Retina (tissue), 1 donor: ENCODE measurements around the gene GALNTL6.
A peak's percentile ranks its signal among the peaks of the same experiment; 100 is the strongest.
"Not testable (repeated sequence)": the region's sequence is repeated elsewhere in the genome, so short reads cannot be mapped to it uniquely, and the experiment has no call there.

Source experiments
- DNase-seq: peaks from one replicate; pipeline ENCODE4 v3.0.0-alpha.2; 2016

The GALNTL6 gene

GRCh38 chr4:172998527-172999469, 1185.6 kb downstream of the GALNTL6 start:
- no peak for DNase-seq

- no peak for DNase-seq
Measured at GRCh38 chr4:173001571-173001970, 1188.4 kb downstream of the GALNTL6 start.

GRCh38 chr4:173002830-173003561, 1189.8 kb downstream of the GALNTL6 start:
- no peak for DNase-seq

GRCh38 chr4:173005912-173006633, 1192.9 kb downstream of the GALNTL6 start:
- DNase-seq: no peak

- DNase-seq: no peak
Measured at GRCh38 chr4:173008436-173008835, 1195.2 kb downstream of the GALNTL6 start.

GRCh38 chr4:173009129-173009823, 1196.1 kb downstream of the GALNTL6 start:
- no peak for DNase-seq

- no peak for DNase-seq
Measured at GRCh38 chr4:173012608-173013007, 1199.4 kb downstream of the GALNTL6 start.

- peak; percentile 78 for DNase-seq
Measured at GRCh38 chr4:173013232-173013930, 1200.2 kb downstream of the GALNTL6 start.

GRCh38 chr4:173014113-173014558, 1200.9 kb downstream of the GALNTL6 start:
- peak; percentile 60 for DNase-seq

GRCh38 chr4:173014836-173015235, 1201.6 kb downstream of the GALNTL6 start:
- DNase-seq: no peak

GRCh38 chr4:173017802-173018201, 1204.6 kb downstream of the GALNTL6 start:
- DNase-seq: no peak

GRCh38 chr4:173018446-173018845, 1205.2 kb downstream of the GALNTL6 start:
- peak; percentile 49 for DNase-seq

GRCh38 chr4:173019664-173020063, 1206.5 kb downstream of the GALNTL6 start:
- no peak for DNase-seq

- DNase-seq: not testable (repeated sequence)
Measured at GRCh38 chr4:173021746-173022573, 1208.8 kb downstream of the GALNTL6 start.

- DNase-seq: no peak
Measured at GRCh38 chr4:173024203-173024602, 1211.0 kb downstream of the GALNTL6 start.

- DNase-seq: peak; percentile 72
Measured at GRCh38 chr4:173025131-173025530, 1211.9 kb downstream of the GALNTL6 start.

- no peak for DNase-seq
Measured at GRCh38 chr4:173037242-173037641, 1224.0 kb downstream of the GALNTL6 start.

GRCh38 chr4:173038192-173038896, 1225.1 kb downstream of the GALNTL6 start:
- DNase-seq: peak; percentile 63

GRCh38 chr4:173039617-173040577, 1226.7 kb downstream of the GALNTL6 start:
- no peak for DNase-seq
